ENCODE measurements around the gene LZTR1. TPM values are rescaled to one million over a fixed set of nuclear protein-coding genes. Genes with fewer than 3 reads are reported as not detected.

LZTR1 gene
- total RNA-seq, 3 donors from 2014 or later = 37.6 to 59.0 (median 46.2) TPM

GRCh38 chr22:20979243-20979809 lies 2.8 kb upstream of the LZTR1 start:
- Histone ChIP-seq H3K36me3 (no peaks in the 10 kb centered on the region), H3K27me3 (no peaks in the 10 kb centered on the region), H3K27ac (peak overlapping the region; percentile 7 to 24), H3K4me3 (peak overlapping the region in 2 of 3 donors; percentile 42 to 67), H3K9me3 (no peaks in the 10 kb centered on the region), H3K4me1 (peaks cover 4 to 21% of the 10 kb centered on the region in 2 donors)
- peak; percentile 77 to 83 for DNase-seq (ENCODE audit: low spot score in 2 of 2)
- peak in 1 of 3 donors; percentile 66 for TF ChIP-seq POLR2AphosphoS5 (IDR thresholded peaks at IDR 0.05)
- TF ChIP-seq POLR2A (IDR thresholded peaks at IDR 0.05) = no peak
- intact Hi-C loops (cut with DNase I; ENCODE audit: low total_unique reads) = no loop called here

GRCh38 chr22:20979940-20980453 lies 2.1 kb upstream of the LZTR1 start:
- Histone ChIP-seq H3K27me3 (no peaks in the 10 kb centered on the region), H3K27ac (peak overlapping the region in 1 of 2 donors; percentile 24), H3K36me3 (no peaks in the 10 kb centered on the region), H3K4me1 (peaks cover 4 to 21% of the 10 kb centered on the region in 2 donors), H3K4me3 (peak overlapping the region in 2 of 3 donors; percentile 42 to 67), H3K9me3 (no peaks in the 10 kb centered on the region)
- intact Hi-C loops (cut with DNase I; ENCODE audit: low total_unique reads) = no loop called here
- no peak for DNase-seq (ENCODE audit: low spot score in 2 of 2)
- TF ChIP-seq CTCF (IDR thresholded peaks at IDR 0.05) (no peak), POLR2A (IDR thresholded peaks at IDR 0.05) (no peak)

- Histone ChIP-seq H3K27ac (no peak overlapping the region), H3K9me3 (no peaks in the 10 kb centered on the region), H3K27me3 (no peaks in the 10 kb centered on the region), H3K4me1 (peaks cover 4 to 21% of the 10 kb centered on the region in 2 donors), H3K4me3 (peak overlapping the region in 1 of 3 donors; percentile 67), H3K36me3 (no peaks in the 10 kb centered on the region)
- TF ChIP-seq POLR2AphosphoS5 (IDR thresholded peaks at IDR 0.05) (no peak), POLR2A (IDR thresholded peaks at IDR 0.05) (no peak), CTCF (IDR thresholded peaks at IDR 0.05) (no peak)
- DNase-seq (ENCODE audit: low spot score in 2 of 2) = no peak
- intact Hi-C loops (cut with DNase I; ENCODE audit: low total_unique reads) = no loop called here
These were observed 1.6 kb upstream of the LZTR1 start for GRCh38 chr22:20980523-20980922.

- Histone ChIP-seq H3K9me3 (no peaks in the 10 kb centered on the region), H3K27ac (peak overlapping the region; percentile 92), H3K4me1 (peaks cover 4 to 21% of the 10 kb centered on the region in 2 donors), H3K27me3 (no peaks in the 10 kb centered on the region), H3K36me3 (no peaks in the 10 kb centered on the region), H3K4me3 (peak overlapping the region; percentile 85 to 92 (median 86))
- intact Hi-C loops (cut with DNase I; ENCODE audit: low total_unique reads) = no loop called here
- DNase-seq (ENCODE audit: low spot score in 2 of 2) = no peak
- TF ChIP-seq CTCF (IDR thresholded peaks at IDR 0.05) = no peak
- no peak for TF ChIP-seq POLR2AphosphoS5 (IDR thresholded peaks at IDR 0.05)
- no peak for TF ChIP-seq POLR2A (IDR thresholded peaks at IDR 0.05)
These were observed 967 bp upstream of the LZTR1 start for GRCh38 chr22:20980938-20981722.

- H3K4me3 ChIP-seq = peak overlapping the region; percentile 85 to 92 (median 86)
- peak overlapping the region; percentile 92 for H3K27ac ChIP-seq
- H3K9me3 ChIP-seq = no peaks in the 10 kb centered on the region
- no peaks in the 10 kb centered on the region for H3K36me3 ChIP-seq
- H3K4me1 ChIP-seq = peaks cover 4 to 21% of the 10 kb centered on the region in 2 donors
- DNase-seq (ENCODE audit: low spot score in 2 of 2) = no peak
- no peak for TF ChIP-seq POLR2AphosphoS5 (IDR thresholded peaks at IDR 0.05)
- TF ChIP-seq CTCF (IDR thresholded peaks at IDR 0.05) = no peak
- TF ChIP-seq POLR2A (IDR thresholded peaks at IDR 0.05) = no peak
- no peaks in the 10 kb centered on the region for H3K27me3 ChIP-seq
- intact Hi-C loops (cut with DNase I; ENCODE audit: low total_unique reads) = no loop called here
These were observed 426 bp downstream of the LZTR1 start for GRCh38 chr22:20982563-20982882.
